WERI-Rb-1 (cell line): ENCODE data around the gene C16orf87.

Experiments used
- DNase-seq: peaks from one replicate; pipeline ENCODE4 v3.0.0-alpha.2; 2020
- H3K27ac ChIP-seq: fragments of 250-450 bp; sonication (Bioruptor Pico); 2 replicates; pipeline ENCODE4 v1.5.1; 2020; ENCODE audit warnings: mild to moderate bottlenecking, moderate library complexity
- H3K27me3 ChIP-seq: fragments of 250-450 bp; sonication (Bioruptor Pico); 2 replicates; pipeline ENCODE4 v1.5.1; 2021; ENCODE audit warnings: mild to moderate bottlenecking, low read depth, moderate library complexity; ENCODE audit not compliant: insufficient read depth, severe bottlenecking
- H3K36me3 ChIP-seq: fragments of 250-450 bp; sonication (Bioruptor Pico); 2 replicates; pipeline ENCODE4 v1.5.1; 2020; ENCODE audit warnings: mild to moderate bottlenecking, moderate library complexity
- H3K4me3 ChIP-seq: 2 replicates; pipeline ENCODE4 v1.5.1; 2011; ENCODE audit warnings: low read depth, mild to moderate bottlenecking, control low read depth, low read length
- H3K9me3 ChIP-seq: fragments of 250-450 bp; sonication (Bioruptor Pico); 2 replicates; pipeline ENCODE4 v1.5.1; 2021; ENCODE audit warnings: mild to moderate bottlenecking, moderate library complexity; ENCODE audit not compliant: severe bottlenecking
- TF ChIP-seq, protein P1 (sequence below): IDR thresholded peaks from 2 replicates; pipeline ENCODE4 v1.5.1; 2011; ENCODE audit warnings: low read depth, mild to moderate bottlenecking, control low read depth, inconsistent platforms, low read length

C16orf87 gene

DNA sequence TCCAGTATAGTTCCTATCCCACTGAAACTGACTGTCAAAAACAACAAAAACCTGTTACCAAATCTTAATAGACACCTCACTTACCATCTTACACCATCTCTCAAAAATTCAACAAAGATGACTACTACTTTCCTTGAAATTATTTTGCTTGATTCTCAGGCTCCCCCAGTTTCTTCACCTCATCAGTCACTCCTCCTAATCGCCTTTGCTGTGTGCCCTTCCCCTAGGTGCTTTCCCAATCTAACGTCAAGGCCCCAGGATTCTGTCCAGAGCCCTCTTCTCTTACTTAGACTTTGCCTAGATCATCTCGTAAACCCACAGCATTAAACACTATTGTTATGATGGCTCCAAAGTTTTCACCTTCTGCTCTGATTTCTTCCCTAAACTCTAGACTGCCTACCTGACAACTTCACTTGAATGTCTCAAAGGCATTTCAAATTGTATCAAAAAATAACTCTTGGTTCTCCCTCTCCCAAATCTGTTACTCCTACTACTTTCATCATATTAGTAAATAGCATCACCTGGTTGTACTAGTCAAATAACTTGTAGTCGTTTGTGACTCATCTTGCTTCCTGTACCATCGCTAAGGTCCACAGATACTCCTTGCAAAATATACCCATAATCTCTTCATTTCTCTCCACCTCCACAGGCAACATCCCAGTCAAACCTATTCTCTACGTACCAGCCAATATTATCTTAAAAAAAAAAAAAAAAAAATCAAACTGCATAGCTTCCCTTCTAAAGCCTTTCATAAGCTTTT is 18.0 kb downstream of the C16orf87 start:
- Histone ChIP-seq H3K27ac (no peak overlapping the region), H3K36me3 (no peaks in the 10 kb centered on the region; the same call in none of the 2 replicates), H3K4me3 (no peak overlapping the region), H3K27me3 (no peaks in the 10 kb centered on the region), H3K9me3 (no peaks in the 10 kb centered on the region)
- no peak for DNase-seq
- TF ChIP-seq, protein P1, sequence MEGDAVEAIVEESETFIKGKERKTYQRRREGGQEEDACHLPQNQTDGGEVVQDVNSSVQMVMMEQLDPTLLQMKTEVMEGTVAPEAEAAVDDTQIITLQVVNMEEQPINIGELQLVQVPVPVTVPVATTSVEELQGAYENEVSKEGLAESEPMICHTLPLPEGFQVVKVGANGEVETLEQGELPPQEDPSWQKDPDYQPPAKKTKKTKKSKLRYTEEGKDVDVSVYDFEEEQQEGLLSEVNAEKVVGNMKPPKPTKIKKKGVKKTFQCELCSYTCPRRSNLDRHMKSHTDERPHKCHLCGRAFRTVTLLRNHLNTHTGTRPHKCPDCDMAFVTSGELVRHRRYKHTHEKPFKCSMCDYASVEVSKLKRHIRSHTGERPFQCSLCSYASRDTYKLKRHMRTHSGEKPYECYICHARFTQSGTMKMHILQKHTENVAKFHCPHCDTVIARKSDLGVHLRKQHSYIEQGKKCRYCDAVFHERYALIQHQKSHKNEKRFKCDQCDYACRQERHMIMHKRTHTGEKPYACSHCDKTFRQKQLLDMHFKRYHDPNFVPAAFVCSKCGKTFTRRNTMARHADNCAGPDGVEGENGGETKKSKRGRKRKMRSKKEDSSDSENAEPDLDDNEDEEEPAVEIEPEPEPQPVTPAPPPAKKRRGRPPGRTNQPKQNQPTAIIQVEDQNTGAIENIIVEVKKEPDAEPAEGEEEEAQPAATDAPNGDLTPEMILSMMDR: no peak

DNA sequence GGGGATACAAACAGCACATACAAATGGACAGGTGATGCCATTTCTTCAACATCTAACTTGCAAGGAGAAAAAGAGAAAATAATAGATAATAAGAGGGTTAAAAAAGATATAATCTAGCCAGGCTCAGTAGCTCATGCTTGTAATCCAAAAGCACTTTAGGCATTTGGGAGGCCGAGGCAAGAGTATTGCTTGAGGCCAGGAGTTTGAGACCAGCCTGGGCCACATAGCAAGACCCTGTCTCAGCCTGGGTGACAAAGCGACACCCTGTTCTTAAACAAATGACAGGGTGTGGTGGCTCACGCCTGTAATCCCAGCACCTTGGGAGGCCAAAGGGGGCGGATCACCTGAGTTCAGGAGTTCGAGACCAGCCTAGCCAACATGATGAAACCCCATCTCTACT is 19.3 kb downstream of the C16orf87 start:
- DNase-seq: no peak
- no peak overlapping the region for H3K4me3 ChIP-seq
- no peaks in the 10 kb centered on the region for H3K27me3 ChIP-seq
- H3K36me3 ChIP-seq: no peaks in the 10 kb centered on the region; the same call in none of the 2 replicates
- TF ChIP-seq, protein P1: no peak
- no peaks in the 10 kb centered on the region for H3K9me3 ChIP-seq
- H3K27ac ChIP-seq: no peak overlapping the region

DNA sequence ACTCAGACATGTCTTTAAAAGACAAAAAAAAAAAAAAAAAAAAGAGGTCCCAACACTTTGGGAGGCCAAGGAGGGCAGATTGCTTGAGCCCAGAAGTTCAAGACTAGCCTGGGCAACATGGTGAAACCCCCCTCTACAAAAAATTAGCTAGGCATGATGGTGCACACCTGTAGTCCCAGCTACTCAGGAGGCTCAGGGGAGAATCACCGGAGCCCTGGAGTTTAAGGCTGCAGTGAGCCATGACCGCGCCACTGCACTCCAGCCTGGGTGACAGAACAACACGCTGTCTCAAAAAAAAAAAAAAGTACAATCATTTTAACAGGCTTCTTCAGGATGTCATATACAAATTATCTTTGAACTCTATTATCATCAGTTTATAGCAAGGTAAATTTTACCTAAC is 22.0 kb downstream of the C16orf87 start:
- Histone ChIP-seq H3K9me3 (no peaks in the 10 kb centered on the region), H3K36me3 (peaks cover 3% of the 10 kb centered on the region), H3K27me3 (no peaks in the 10 kb centered on the region), H3K27ac (no peak overlapping the region), H3K4me3 (no peak overlapping the region)
- TF ChIP-seq, protein P1: no peak
- DNase-seq: no peak

DNA sequence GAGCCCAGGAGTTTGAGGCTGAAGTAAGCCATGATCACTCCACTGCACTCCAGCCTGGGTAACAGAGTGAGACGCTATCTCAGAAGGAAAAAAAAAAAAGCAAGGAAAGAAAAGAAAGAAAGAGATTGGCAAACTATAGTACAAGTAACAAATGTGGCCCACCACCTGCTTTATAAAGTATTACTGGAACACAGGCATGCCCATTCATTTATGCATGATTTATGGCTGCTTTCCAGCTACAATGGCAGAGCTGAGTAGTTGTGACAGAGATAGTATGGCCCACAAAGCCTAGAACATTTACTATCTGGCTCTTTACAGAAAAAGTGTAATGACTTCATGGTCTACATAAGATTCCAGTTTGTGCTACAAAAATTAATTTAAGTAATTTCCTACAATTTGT is 23.6 kb downstream of the C16orf87 start:
- Histone ChIP-seq H3K27ac (no peak overlapping the region), H3K27me3 (no peaks in the 10 kb centered on the region), H3K36me3 (peaks cover 3% of the 10 kb centered on the region), H3K9me3 (no peaks in the 10 kb centered on the region), H3K4me3 (no peak overlapping the region)
- TF ChIP-seq, protein P1: no peak
- no peak for DNase-seq

DNA sequence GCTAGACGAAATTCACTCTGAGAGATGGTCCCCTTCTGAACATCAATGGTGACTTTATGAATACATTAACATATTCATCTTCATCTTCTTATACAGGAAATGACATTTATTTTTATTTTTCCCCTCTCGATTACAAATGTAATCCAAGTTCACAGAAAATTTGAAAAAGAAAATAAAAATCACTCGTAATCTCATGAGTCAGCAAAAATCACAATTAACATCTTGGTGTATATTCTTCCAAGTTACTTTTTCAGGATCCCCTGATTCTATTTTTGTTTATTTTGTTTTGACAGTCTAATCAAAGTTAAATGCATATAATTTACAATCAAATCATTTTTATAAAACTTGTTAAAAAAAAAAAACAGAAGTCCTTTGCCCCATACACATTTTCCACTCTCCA is 27.6 kb downstream of the C16orf87 start:
- no peaks in the 10 kb centered on the region for H3K27me3 ChIP-seq

More for the DNA sequence above, 27.6 kb downstream of the C16orf87 start:
- TF ChIP-seq, protein P1: no peak
- H3K4me3 ChIP-seq: no peak overlapping the region
- H3K36me3 ChIP-seq: peaks cover 3% of the 10 kb centered on the region
- no peaks in the 10 kb centered on the region for H3K9me3 ChIP-seq
- no peak for DNase-seq
- H3K27ac ChIP-seq: no peak overlapping the region
